Upper lobe of left lung (tissue), 6 donors: ENCODE data around the gene ABHD4. TPM values are rescaled to one million over a fixed set of nuclear protein-coding genes. Genes with fewer than 3 reads are reported as not detected.
"Not testable (repeated sequence)": the region's sequence is repeated elsewhere in the genome, so short reads cannot be mapped to it uniquely, and the experiment has no call there.

Source experiments
- ATAC-seq, 2 donors: fragments of 200-7000 bp; cut with Tn5 transposase; one replicate each; pipeline ENCODE4 v1.9.1; 2022; ENCODE audit warnings: mild to moderate bottlenecking in 2 of 2, moderate library complexity in 2 of 2; ENCODE audit not compliant: low FRiP score in 2 of 2
- DNase-seq, 2 donors: peaks; one replicate each; pipeline ENCODE4 v3.0.0-alpha.2; 2019 to 2020
- H3K27ac ChIP-seq, 4 donors: fragments of 200-600 bp; sonication (generic); one replicate each; pipeline ENCODE4 v1.5.1; 2016 to 2019
- H3K27me3 ChIP-seq, 4 donors: fragments of 200-600 bp; sonication (generic); one replicate each; pipeline ENCODE4 v1.5.1; 2017 to 2019
- H3K36me3 ChIP-seq, 4 donors: fragments of 200-600 bp; sonication (generic); one replicate each; pipeline ENCODE4 v1.5.1; 2016 to 2019
- H3K4me1 ChIP-seq, 4 donors: fragments of 200-600 bp; sonication (generic); one replicate each; pipeline ENCODE4 v1.5.1; 2018 to 2019
- H3K4me3 ChIP-seq, 4 donors: fragments of 200-600 bp; sonication (generic); one replicate each; pipeline ENCODE4 v1.5.1; 2017 to 2019; ENCODE audit warnings: mild to moderate bottlenecking in 2 of 4, moderate library complexity in 1 of 4
- H3K9me3 ChIP-seq, 4 donors: fragments of 200-600 bp; sonication (generic); one replicate each; pipeline ENCODE4 v1.5.1; 2018 to 2019
- CTCF ChIP-seq, 6 experiments: fragments of 450-650 bp in 4 of 6; fragments of 200-600 bp in 2 of 6; sonication (generic) in 2 of 6; IDR thresholded peaks; one replicate each; pipeline ENCODE4 v1.5.1; 2016 to 2019; ENCODE audit warnings: antibody characterized with exemption in 6 of 6
- EP300 ChIP-seq, 4 donors: sonication (generic); formaldehyde crosslinking; IDR thresholded peaks; one replicate each; pipeline ENCODE4 v1.5.1; 2017; ENCODE audit warnings: antibody characterized with exemption in 4 of 4, control low read depth in 2 of 4
- POLR2A ChIP-seq, 4 donors: fragments of 450-650 bp; IDR thresholded peaks; one replicate each; pipeline ENCODE4 v1.5.1; 2016 to 2017; ENCODE audit warnings: antibody characterized with exemption in 4 of 4, mild to moderate bottlenecking in 2 of 4
- POLR2AphosphoS5 ChIP-seq, 2 donors: sonication (generic); formaldehyde crosslinking; IDR thresholded peaks; one replicate each; pipeline ENCODE4 v1.5.1; 2017; ENCODE audit warnings: antibody characterized with exemption in 2 of 2
- WGBS, 2 donors: methylation state at CpG; one replicate each; pipeline ENCODE4 v1.1.5; 2017 to 2018; 5-methylcytosine and 5-hydroxymethylcytosine counted together
- total RNA-seq, 6 donors: library from RNA; depleted of rRNA in 4 of 6; stranded (reverse); fragments of >200 nt in 4 of 6; gene quantifications; one replicate each; pipeline versions ENCODE4 v1.1.0 to v1.2.1, GENCODE V29; 2016 to 2021
- donor health status: DM: no; HTN: no; CAD: no; lungs with moderate emphysema.
- donor health status: DM: no; HTN: yes; CAD: no; lungs with severe emphysema.

Gene ABHD4
- total RNA-seq, 6 donors from 2014 or later = 20.1 to 31.3 (median 26.1) TPM

- peak; percentile 73 to 92 for ATAC-seq
- DNase-seq = no peak
- 17 to 20% methylated on average over 6 of the region's 6 CpGs for WGBS, 2 donors
Measured at GRCh38 chr14:22614240-22614799, 16.2 kb downstream of the ABHD4 start.

GRCh38 chr14:22615765-22616164 lies 17.7 kb downstream of the ABHD4 start:
- WGBS, 2 donors = 97 to 98% methylated on average over 2 of the region's 2 CpGs
- peaks cover 7 to 11% (median 9%) of the 10 kb centered on the region in 4 donors for H3K4me1 ChIP-seq

More at GRCh38 chr14:22614240-22614799, 16.2 kb downstream of the ABHD4 start:
- peaks cover 15 to 32% (median 25%) of the 10 kb centered on the region in 4 donors for H3K36me3 ChIP-seq
- no peaks in the 10 kb centered on the region for H3K27me3 ChIP-seq
- peaks cover 7 to 11% (median 9%) of the 10 kb centered on the region in 4 donors for H3K4me1 ChIP-seq
- TF ChIP-seq POLR2A (IDR thresholded peaks at IDR 0.05) = no peak
- no peak for TF ChIP-seq CTCF (IDR thresholded peaks at IDR 0.05)
- no peak for TF ChIP-seq POLR2AphosphoS5 (IDR thresholded peaks at IDR 0.05)
- TF ChIP-seq EP300 (IDR thresholded peaks at IDR 0.05) = peak in 1 of 4 donors; percentile 21
- H3K27ac ChIP-seq = peak overlapping the region; percentile 20 to 50 (median 31)
- H3K4me3 ChIP-seq = no peak overlapping the region
- H3K9me3 ChIP-seq = no peaks in the 10 kb centered on the region

GRCh38 chr14:22622255-22622654 lies 24.2 kb downstream of the ABHD4 start:
- no peak for DNase-seq
- H3K27me3 ChIP-seq = no peaks in the 10 kb centered on the region

More at GRCh38 chr14:22615765-22616164, 17.7 kb downstream of the ABHD4 start:
- not testable (repeated sequence) for H3K27ac ChIP-seq, H3K4me3 ChIP-seq, DNase-seq, H3K9me3 ChIP-seq, ATAC-seq, H3K27me3 ChIP-seq
- H3K36me3 ChIP-seq = peaks cover 5 to 17% (median 11%) of the 10 kb centered on the region in 4 donors

GRCh38 chr14:22623047-22623446 lies 24.9 kb downstream of the ABHD4 start:
- Histone ChIP-seq H3K9me3 (no peaks in the 10 kb centered on the region), H3K4me3 (no peak overlapping the region), H3K4me1 (peaks cover 0 to 3% (median 0%) of the 10 kb centered on the region in 4 donors), H3K36me3 (no peaks in the 10 kb centered on the region), H3K27ac (no peak overlapping the region), H3K27me3 (no peaks in the 10 kb centered on the region)
- WGBS, 2 donors = 17 to 44% methylated on average over 2 of the region's 2 CpGs
- DNase-seq (no peak), ATAC-seq (no peak)
- TF ChIP-seq POLR2A (IDR thresholded peaks at IDR 0.05) (no peak), EP300 (IDR thresholded peaks at IDR 0.05) (no peak), POLR2AphosphoS5 (IDR thresholded peaks at IDR 0.05) (no peak), CTCF (IDR thresholded peaks at IDR 0.05) (no peak)

More at GRCh38 chr14:22622255-22622654, 24.2 kb downstream of the ABHD4 start:
- no peak overlapping the region for H3K4me3 ChIP-seq
- no peaks in the 10 kb centered on the region for H3K36me3 ChIP-seq
- ATAC-seq = no peak
- 79 to 91% methylated on average over 2 of the region's 2 CpGs for WGBS, 2 donors
- no peak overlapping the region for H3K27ac ChIP-seq
- peaks cover 0 to 3% (median 0%) of the 10 kb centered on the region in 4 donors for H3K4me1 ChIP-seq
- TF ChIP-seq POLR2AphosphoS5 (IDR thresholded peaks at IDR 0.05) (no peak), POLR2A (IDR thresholded peaks at IDR 0.05) (no peak), EP300 (IDR thresholded peaks at IDR 0.05) (no peak), CTCF (IDR thresholded peaks at IDR 0.05) (no peak)
- H3K9me3 ChIP-seq = no peaks in the 10 kb centered on the region

- Histone ChIP-seq H3K27ac (no peak overlapping the region), H3K4me3 (no peak overlapping the region), H3K4me1 (peaks cover 0 to 3% (median 0%) of the 10 kb centered on the region in 4 donors), H3K27me3 (no peaks in the 10 kb centered on the region), H3K36me3 (no peaks in the 10 kb centered on the region), H3K9me3 (no peaks in the 10 kb centered on the region)
- TF ChIP-seq POLR2A (IDR thresholded peaks at IDR 0.05) = no peak
- no peak for TF ChIP-seq EP300 (IDR thresholded peaks at IDR 0.05)
- no peak for TF ChIP-seq POLR2AphosphoS5 (IDR thresholded peaks at IDR 0.05)
- WGBS, 2 donors = 93% methylated on average over 6 of the region's 6 CpGs
- DNase-seq = no peak
- ATAC-seq = no peak
Measured at GRCh38 chr14:22626590-22626989, 28.5 kb downstream of the ABHD4 start.
